Measurements from ENCODE around the gene MLANA.

- TF ChIP-seq RAD21 (IDR thresholded peaks at IDR 0.05) (no peak), YY1 (IDR thresholded peaks at IDR 0.05) (no peak), EGR1 (IDR thresholded peaks at IDR 0.05; ENCODE audit: low read depth in 2 of 2) (no peak), FOXA1 (IDR thresholded peaks at IDR 0.05) (no peak), REST (IDR thresholded peaks at IDR 0.05) (no peak), SP1 (IDR thresholded peaks at IDR 0.05) (no peak)
- TF ChIP-seq, protein P1, sequence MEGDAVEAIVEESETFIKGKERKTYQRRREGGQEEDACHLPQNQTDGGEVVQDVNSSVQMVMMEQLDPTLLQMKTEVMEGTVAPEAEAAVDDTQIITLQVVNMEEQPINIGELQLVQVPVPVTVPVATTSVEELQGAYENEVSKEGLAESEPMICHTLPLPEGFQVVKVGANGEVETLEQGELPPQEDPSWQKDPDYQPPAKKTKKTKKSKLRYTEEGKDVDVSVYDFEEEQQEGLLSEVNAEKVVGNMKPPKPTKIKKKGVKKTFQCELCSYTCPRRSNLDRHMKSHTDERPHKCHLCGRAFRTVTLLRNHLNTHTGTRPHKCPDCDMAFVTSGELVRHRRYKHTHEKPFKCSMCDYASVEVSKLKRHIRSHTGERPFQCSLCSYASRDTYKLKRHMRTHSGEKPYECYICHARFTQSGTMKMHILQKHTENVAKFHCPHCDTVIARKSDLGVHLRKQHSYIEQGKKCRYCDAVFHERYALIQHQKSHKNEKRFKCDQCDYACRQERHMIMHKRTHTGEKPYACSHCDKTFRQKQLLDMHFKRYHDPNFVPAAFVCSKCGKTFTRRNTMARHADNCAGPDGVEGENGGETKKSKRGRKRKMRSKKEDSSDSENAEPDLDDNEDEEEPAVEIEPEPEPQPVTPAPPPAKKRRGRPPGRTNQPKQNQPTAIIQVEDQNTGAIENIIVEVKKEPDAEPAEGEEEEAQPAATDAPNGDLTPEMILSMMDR (IDR thresholded peaks at IDR 0.05; ENCODE audit: low read depth, low read length, missing input control) = no peak
- TF ChIP-seq, protein P2, sequence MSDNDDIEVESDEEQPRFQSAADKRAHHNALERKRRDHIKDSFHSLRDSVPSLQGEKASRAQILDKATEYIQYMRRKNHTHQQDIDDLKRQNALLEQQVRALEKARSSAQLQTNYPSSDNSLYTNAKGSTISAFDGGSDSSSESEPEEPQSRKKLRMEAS (IDR thresholded peaks at IDR 0.05) = no peak
Measured at GRCh38 chr9:5950261-5950660, 59.6 kb downstream of the MLANA start.

Measured in liver (tissue), 3 donors.